Tibial nerve (tissue), 4 donors: ENCODE results near the gene DCANP1. TPM values are rescaled to one million over a fixed set of nuclear protein-coding genes. Genes with fewer than 3 reads are reported as not detected.

ENCODE experiments used
- DNase-seq, 2 donors: peaks; one replicate each; pipeline ENCODE4 v3.0.0-alpha.2; 2019; ENCODE audit warnings: low spot score in 2 of 2
- H3K27ac ChIP-seq, 4 donors: fragments of 200-600 bp; sonication (generic) in 3 of 4; one replicate each; pipeline ENCODE4 v1.5.1; 2017 to 2019; ENCODE audit warnings: mild to moderate bottlenecking in 1 of 4
- H3K27me3 ChIP-seq, 2 donors: fragments of 200-600 bp; sonication (generic) in 1 of 2; one replicate each; pipeline versions ENCODE4 v1.5.1 to v1.6.0; 2017 to 2019
- H3K36me3 ChIP-seq, 3 donors: fragments of 200-600 bp; sonication (generic); one replicate each; pipeline ENCODE4 v1.5.1; 2018 to 2019
- H3K4me1 ChIP-seq, 4 donors: fragments of 200-600 bp; sonication (generic) in 3 of 4; one replicate each; pipeline ENCODE4 v1.5.1; 2017 to 2019
- H3K4me3 ChIP-seq, 4 donors: fragments of 200-600 bp; sonication (generic) in 3 of 4; one replicate each; pipeline ENCODE4 v1.5.1; 2017 to 2019; ENCODE audit warnings: mild to moderate bottlenecking in 1 of 4, moderate library complexity in 1 of 4
- H3K9me3 ChIP-seq, 4 donors: fragments of 200-600 bp; sonication (generic) in 3 of 4; one replicate each; pipeline ENCODE4 v1.5.1; 2017 to 2019
- EP300 ChIP-seq, 2 donors: sonication (generic); formaldehyde crosslinking; IDR thresholded peaks; one replicate each; pipeline ENCODE4 v1.6.1; 2017; ENCODE audit warnings: antibody characterized with exemption in 2 of 2, mild to moderate bottlenecking in 1 of 2
- POLR2A ChIP-seq, 2 donors: fragments of 450-650 bp; IDR thresholded peaks; one replicate each; pipeline ENCODE4 v1.6.1; 2017; ENCODE audit warnings: antibody characterized with exemption in 2 of 2, mild to moderate bottlenecking in 2 of 2, moderate library complexity in 2 of 2
- WGBS, 2 donors: methylation state at CpG; one replicate each; pipeline ENCODE4 v1.1.5; 2018; 5-methylcytosine and 5-hydroxymethylcytosine counted together
- total RNA-seq, 4 donors: library from RNA; depleted of rRNA; stranded (reverse); fragments of >200 nt; gene quantifications; one replicate each; pipeline ENCODE4 v1.1.0, GENCODE V29; 2016
- TF ChIP-seq, protein P1 (sequence below), 5 experiments: fragments of 200-600 bp in 3 of 5; fragments of 450-650 bp in 2 of 5; sonication (generic) in 3 of 5; IDR thresholded peaks; one replicate each; pipeline ENCODE4 v1.5.1; 2016 to 2019; ENCODE audit warnings: antibody characterized with exemption in 5 of 5, mild to moderate bottlenecking in 3 of 5, moderate library complexity in 2 of 5

DCANP1 gene
- total RNA-seq, 4 donors from 2014 or later = not detected

DNA sequence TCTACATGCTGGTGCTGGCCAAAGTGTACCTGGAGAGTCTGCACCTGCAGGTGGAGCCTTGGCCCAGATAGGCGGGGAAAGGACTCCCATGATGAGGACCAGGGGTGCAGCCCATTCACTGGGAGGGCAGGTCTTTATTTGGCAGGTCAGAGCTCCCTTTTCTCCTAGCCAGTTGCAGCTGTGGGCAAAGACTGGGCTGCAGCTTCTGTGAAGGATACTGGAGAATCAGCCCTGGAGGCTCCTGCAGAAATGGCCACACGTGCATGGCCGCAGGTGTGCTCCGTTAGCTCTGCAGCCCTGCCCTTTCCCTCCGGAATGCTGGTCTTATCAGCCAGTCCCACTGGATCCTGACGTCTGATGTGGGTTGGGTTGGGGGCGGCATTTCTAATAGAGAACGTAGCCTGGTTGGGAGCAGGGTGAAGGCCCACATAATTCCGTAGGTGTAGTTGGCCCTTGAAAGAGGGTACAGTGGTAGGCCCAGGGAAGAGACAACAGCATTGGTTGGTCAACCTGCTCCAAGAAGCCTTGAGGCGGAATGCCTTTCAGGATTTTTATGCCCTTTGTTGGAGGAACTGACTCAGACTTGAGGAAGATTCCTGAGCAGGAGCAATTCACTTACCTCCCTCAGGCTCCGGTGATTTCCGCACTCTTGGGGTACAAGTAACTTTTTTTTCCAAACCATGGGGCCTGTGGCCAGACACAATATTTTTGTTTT, 27.0 kb upstream of the DCANP1 start:
- 75 to 83% methylated on average over 12 of the region's 12 CpGs for WGBS, 2 donors
- Histone ChIP-seq H3K9me3 (no peaks in the 10 kb centered on the region), H3K4me1 (no peaks in the 10 kb centered on the region), H3K27ac (no peak overlapping the region), H3K4me3 (no peak overlapping the region), H3K36me3 (no peaks in the 10 kb centered on the region), H3K27me3 (peaks cover 0 to 15% of the 10 kb centered on the region in 2 donors)
- no peak for DNase-seq
- TF ChIP-seq POLR2A (IDR thresholded peaks at IDR 0.05) (no peak), EP300 (IDR thresholded peaks at IDR 0.05) (no peak)
- TF ChIP-seq, protein P1, sequence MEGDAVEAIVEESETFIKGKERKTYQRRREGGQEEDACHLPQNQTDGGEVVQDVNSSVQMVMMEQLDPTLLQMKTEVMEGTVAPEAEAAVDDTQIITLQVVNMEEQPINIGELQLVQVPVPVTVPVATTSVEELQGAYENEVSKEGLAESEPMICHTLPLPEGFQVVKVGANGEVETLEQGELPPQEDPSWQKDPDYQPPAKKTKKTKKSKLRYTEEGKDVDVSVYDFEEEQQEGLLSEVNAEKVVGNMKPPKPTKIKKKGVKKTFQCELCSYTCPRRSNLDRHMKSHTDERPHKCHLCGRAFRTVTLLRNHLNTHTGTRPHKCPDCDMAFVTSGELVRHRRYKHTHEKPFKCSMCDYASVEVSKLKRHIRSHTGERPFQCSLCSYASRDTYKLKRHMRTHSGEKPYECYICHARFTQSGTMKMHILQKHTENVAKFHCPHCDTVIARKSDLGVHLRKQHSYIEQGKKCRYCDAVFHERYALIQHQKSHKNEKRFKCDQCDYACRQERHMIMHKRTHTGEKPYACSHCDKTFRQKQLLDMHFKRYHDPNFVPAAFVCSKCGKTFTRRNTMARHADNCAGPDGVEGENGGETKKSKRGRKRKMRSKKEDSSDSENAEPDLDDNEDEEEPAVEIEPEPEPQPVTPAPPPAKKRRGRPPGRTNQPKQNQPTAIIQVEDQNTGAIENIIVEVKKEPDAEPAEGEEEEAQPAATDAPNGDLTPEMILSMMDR (IDR thresholded peaks at IDR 0.05) = no peak

DNA sequence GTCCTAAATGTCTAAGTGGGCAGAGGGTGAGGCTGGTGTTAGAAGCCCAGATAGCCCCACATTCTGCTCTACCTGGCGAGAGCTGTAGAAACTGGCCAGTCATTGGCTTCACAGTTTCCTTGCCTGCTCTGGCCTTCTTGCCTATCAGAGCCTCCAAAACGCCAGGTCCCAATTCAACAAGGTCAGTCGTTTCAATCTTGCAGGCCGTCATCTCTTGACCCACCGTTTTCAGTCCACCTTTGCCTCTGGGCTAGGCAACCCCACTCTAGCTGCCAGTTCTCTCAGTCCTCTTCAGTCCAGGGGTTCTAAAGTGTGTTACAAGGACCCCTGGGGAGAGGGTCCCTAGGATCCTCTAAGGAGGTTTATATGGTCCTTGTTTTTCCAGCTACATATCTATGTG, 25.0 kb upstream of the DCANP1 start:
- Histone ChIP-seq H3K36me3 (no peaks in the 10 kb centered on the region), H3K9me3 (no peaks in the 10 kb centered on the region), H3K4me1 (no peaks in the 10 kb centered on the region), H3K27ac (no peak overlapping the region), H3K4me3 (no peak overlapping the region), H3K27me3 (peaks cover 0 to 4% of the 10 kb centered on the region in 2 donors)
- WGBS, 2 donors = 86 to 92% methylated on average over 5 of the region's 5 CpGs
- TF ChIP-seq POLR2A (IDR thresholded peaks at IDR 0.05) (no peak), EP300 (IDR thresholded peaks at IDR 0.05) (no peak)
- TF ChIP-seq, protein P1 (IDR thresholded peaks at IDR 0.05) = no peak
- no peak for DNase-seq

DNA sequence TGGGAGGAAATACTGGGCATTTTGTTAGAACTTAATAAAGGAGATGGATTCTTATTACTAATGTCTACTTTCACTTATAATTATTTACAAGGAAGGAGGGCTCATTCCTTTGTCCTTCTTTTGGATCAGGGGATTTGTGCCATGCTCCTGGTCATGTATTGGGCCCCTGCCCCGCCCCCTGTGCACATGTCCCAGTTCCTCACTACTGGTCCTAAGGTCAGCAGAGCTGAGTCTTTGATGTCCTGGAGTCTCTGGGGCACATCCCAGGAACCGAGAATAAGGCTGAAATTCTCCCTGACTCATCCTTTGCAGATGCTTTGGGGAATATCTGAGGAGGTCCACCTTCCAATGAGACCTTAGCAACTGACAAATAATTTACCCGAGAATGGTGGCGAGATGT, 24.6 kb upstream of the DCANP1 start:
- H3K4me3 ChIP-seq = no peak overlapping the region
- H3K36me3 ChIP-seq = no peaks in the 10 kb centered on the region
- H3K27ac ChIP-seq = no peak overlapping the region
- H3K4me1 ChIP-seq = peaks cover 0 to 2% (median 0%) of the 10 kb centered on the region in 4 donors
- H3K27me3 ChIP-seq = no peaks in the 10 kb centered on the region
- no peak for DNase-seq
- TF ChIP-seq, protein P1 (IDR thresholded peaks at IDR 0.05) = no peak
- TF ChIP-seq POLR2A (IDR thresholded peaks at IDR 0.05) (no peak), EP300 (IDR thresholded peaks at IDR 0.05) (no peak)
- WGBS, 2 donors = 75 to 82% methylated on average over 4 of the region's 4 CpGs
- no peaks in the 10 kb centered on the region for H3K9me3 ChIP-seq

GRCh38 chr5:135469911-135470310, 22.8 kb upstream of the DCANP1 start:
- no peaks in the 10 kb centered on the region for H3K27me3 ChIP-seq
- WGBS, 2 donors = 76% methylated on average over 5 of the region's 5 CpGs
- no peak for DNase-seq
- H3K27ac ChIP-seq = no peak overlapping the region
- no peaks in the 10 kb centered on the region for H3K9me3 ChIP-seq
- H3K36me3 ChIP-seq = no peaks in the 10 kb centered on the region
- TF ChIP-seq EP300 (IDR thresholded peaks at IDR 0.05) (no peak), POLR2A (IDR thresholded peaks at IDR 0.05) (no peak)
- TF ChIP-seq, protein P1 (IDR thresholded peaks at IDR 0.05) = no peak
- peaks cover 0 to 13% (median 4%) of the 10 kb centered on the region in 4 donors for H3K4me1 ChIP-seq
- no peak overlapping the region for H3K4me3 ChIP-seq

- 88 to 96% methylated on average over 2 of the region's 2 CpGs for WGBS, 2 donors
Measured at GRCh38 chr5:135468541-135468940, 21.4 kb upstream of the DCANP1 start.

More at GRCh38 chr5:135468541-135468940, 21.4 kb upstream of the DCANP1 start:
- no peak for DNase-seq
- Histone ChIP-seq H3K9me3 (no peaks in the 10 kb centered on the region), H3K27ac (no peak overlapping the region), H3K4me3 (no peak overlapping the region), H3K27me3 (no peaks in the 10 kb centered on the region), H3K4me1 (peaks cover 0 to 13% (median 4%) of the 10 kb centered on the region in 4 donors), H3K36me3 (no peaks in the 10 kb centered on the region)
- TF ChIP-seq POLR2A (IDR thresholded peaks at IDR 0.05) (no peak), EP300 (IDR thresholded peaks at IDR 0.05) (no peak)
- TF ChIP-seq, protein P1 (IDR thresholded peaks at IDR 0.05) = no peak
